ENCODE measurements around the gene GIPR.
A peak's percentile ranks its signal among the peaks of the same experiment; 100 is the strongest.

GIPR gene

GRCh38 chr19:45664575-45664974 lies 3.4 kb upstream of the GIPR start:
- no peak for ATAC-seq
- no peak for TF ChIP-seq ZNF565 (CRISPR knock-in tag; conservative IDR thresholded peaks at IDR 0.05; ENCODE audit: low read depth)
- TF ChIP-seq TOX (CRISPR knock-in tag; IDR thresholded peaks at IDR 0.05; ENCODE audit: borderline replicate concordance): no peak
- TF ChIP-seq SNAI2 (CRISPR knock-in tag; IDR thresholded peaks at IDR 0.05): no peak
- TF ChIP-seq PPARA (CRISPR knock-in tag; IDR thresholded peaks at IDR 0.05; ENCODE audit: borderline replicate concordance): no peak
- no peak for TF ChIP-seq CSDC2 (CRISPR knock-in tag; IDR thresholded peaks at IDR 0.05)
- no peak for TF ChIP-seq ZNF70 (CRISPR knock-in tag; IDR thresholded peaks at IDR 0.05)

GRCh38 chr19:45668342-45668871 lies 386 bp downstream of the GIPR start:
- TF ChIP-seq TCF4 (CRISPR knock-in tag; IDR thresholded peaks at IDR 0.05; ENCODE audit: borderline replicate concordance): no peak
- TF ChIP-seq BACH2 (CRISPR knock-in tag; IDR thresholded peaks at IDR 0.05; ENCODE audit: borderline replicate concordance): no peak
- TF ChIP-seq CREB5 (CRISPR knock-in tag; IDR thresholded peaks at IDR 0.05; ENCODE audit: low read depth): no peak
- no peak for TF ChIP-seq ZFP3 (CRISPR knock-in tag; IDR thresholded peaks at IDR 0.05)
- TF ChIP-seq SNAI2 (CRISPR knock-in tag; IDR thresholded peaks at IDR 0.05): no peak
- TF ChIP-seq CSRNP3 (CRISPR knock-in tag; IDR thresholded peaks at IDR 0.05): no peak
- no peak for TF ChIP-seq TSHZ2 (CRISPR knock-in tag; IDR thresholded peaks at IDR 0.05)
- no peak for TF ChIP-seq PPARA (CRISPR knock-in tag; IDR thresholded peaks at IDR 0.05; ENCODE audit: borderline replicate concordance)
- TF ChIP-seq POU6F1 (CRISPR knock-in tag; IDR thresholded peaks at IDR 0.05; ENCODE audit: borderline replicate concordance, low read depth): no peak
- no peak for TF ChIP-seq ZC3H10 (CRISPR knock-in tag; IDR thresholded peaks at IDR 0.05)
- no peak for TF ChIP-seq ARNTL (CRISPR knock-in tag; IDR thresholded peaks at IDR 0.05; ENCODE audit: borderline replicate concordance, low read depth)
- TF ChIP-seq, protein P1, sequence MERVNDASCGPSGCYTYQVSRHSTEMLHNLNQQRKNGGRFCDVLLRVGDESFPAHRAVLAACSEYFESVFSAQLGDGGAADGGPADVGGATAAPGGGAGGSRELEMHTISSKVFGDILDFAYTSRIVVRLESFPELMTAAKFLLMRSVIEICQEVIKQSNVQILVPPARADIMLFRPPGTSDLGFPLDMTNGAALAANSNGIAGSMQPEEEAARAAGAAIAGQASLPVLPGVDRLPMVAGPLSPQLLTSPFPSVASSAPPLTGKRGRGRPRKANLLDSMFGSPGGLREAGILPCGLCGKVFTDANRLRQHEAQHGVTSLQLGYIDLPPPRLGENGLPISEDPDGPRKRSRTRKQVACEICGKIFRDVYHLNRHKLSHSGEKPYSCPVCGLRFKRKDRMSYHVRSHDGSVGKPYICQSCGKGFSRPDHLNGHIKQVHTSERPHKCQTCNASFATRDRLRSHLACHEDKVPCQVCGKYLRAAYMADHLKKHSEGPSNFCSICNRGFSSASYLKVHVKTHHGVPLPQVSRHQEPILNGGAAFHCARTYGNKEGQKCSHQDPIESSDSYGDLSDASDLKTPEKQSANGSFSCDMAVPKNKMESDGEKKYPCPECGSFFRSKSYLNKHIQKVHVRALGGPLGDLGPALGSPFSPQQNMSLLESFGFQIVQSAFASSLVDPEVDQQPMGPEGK (CRISPR knock-in tag; IDR thresholded peaks at IDR 0.05; ENCODE audit: borderline replicate concordance): no peak
- no peak for TF ChIP-seq GLIS3 (CRISPR knock-in tag; IDR thresholded peaks at IDR 0.05)
- no peak for TF ChIP-seq ESRRG (CRISPR knock-in tag; IDR thresholded peaks at IDR 0.05)
- TF ChIP-seq OSR1 (CRISPR knock-in tag; IDR thresholded peaks at IDR 0.05): no peak
- no peak for TF ChIP-seq ZFP30 (CRISPR knock-in tag; IDR thresholded peaks at IDR 0.05)
- TF ChIP-seq ZNF565 (CRISPR knock-in tag; conservative IDR thresholded peaks at IDR 0.05; ENCODE audit: low read depth): no peak
- TF ChIP-seq TOX (CRISPR knock-in tag; IDR thresholded peaks at IDR 0.05; ENCODE audit: borderline replicate concordance): no peak
- ATAC-seq: peak; percentile 13

- ATAC-seq: peak; percentile 75
- TF ChIP-seq GLIS3 (CRISPR knock-in tag; IDR thresholded peaks at IDR 0.05) (no peak), POU6F1 (CRISPR knock-in tag; IDR thresholded peaks at IDR 0.05; ENCODE audit: borderline replicate concordance, low read depth) (no peak), RARB (CRISPR knock-in tag; IDR thresholded peaks at IDR 0.05) (no peak), OSR1 (CRISPR knock-in tag; IDR thresholded peaks at IDR 0.05) (no peak), ISL1 (CRISPR knock-in tag; IDR thresholded peaks at IDR 0.05) (no peak), TSHZ2 (CRISPR knock-in tag; IDR thresholded peaks at IDR 0.05) (no peak), ZFP3 (CRISPR knock-in tag; IDR thresholded peaks at IDR 0.05) (no peak), ARNTL (CRISPR knock-in tag; IDR thresholded peaks at IDR 0.05; ENCODE audit: borderline replicate concordance, low read depth) (no peak), ZNF565 (CRISPR knock-in tag; conservative IDR thresholded peaks at IDR 0.05; ENCODE audit: low read depth) (no peak)
These were observed 2.8 kb downstream of the GIPR start for GRCh38 chr19:45670670-45671453.

Measured in SK-N-SH treated with all-trans-retinoic acid at 6 μM for 48 hours (cell line).